GM21447 (cell line): ENCODE measurements around the gene TFDP2.
"Not testable (repeated sequence)": the region's sequence is repeated elsewhere in the genome, so short reads cannot be mapped to it uniquely, and the experiment has no call there.

ENCODE experiments used
- ATAC-seq: cut with Tn5 transposase; IDR thresholded peaks from one replicate; pipeline ENCODE4 v1.9.1; 2021; ENCODE audit not compliant: unreplicated experiment

The TFDP2 gene

GRCh38 chr3:142129516-142130171 is 19.7 kb downstream of the TFDP2 start:
- no peak for ATAC-seq

GRCh38 chr3:142127941-142128658 is 21.2 kb downstream of the TFDP2 start:
- ATAC-seq = no peak

GRCh38 chr3:142124243-142124642 is 25.1 kb downstream of the TFDP2 start:
- no peak for ATAC-seq

GRCh38 chr3:142120707-142121106 is 28.6 kb downstream of the TFDP2 start:
- no peak for ATAC-seq

- ATAC-seq = no peak
Measured at GRCh38 chr3:142118911-142119310, 30.4 kb downstream of the TFDP2 start.

- ATAC-seq = no peak
Measured at GRCh38 chr3:142117056-142117851, 32.1 kb downstream of the TFDP2 start.

DNA sequence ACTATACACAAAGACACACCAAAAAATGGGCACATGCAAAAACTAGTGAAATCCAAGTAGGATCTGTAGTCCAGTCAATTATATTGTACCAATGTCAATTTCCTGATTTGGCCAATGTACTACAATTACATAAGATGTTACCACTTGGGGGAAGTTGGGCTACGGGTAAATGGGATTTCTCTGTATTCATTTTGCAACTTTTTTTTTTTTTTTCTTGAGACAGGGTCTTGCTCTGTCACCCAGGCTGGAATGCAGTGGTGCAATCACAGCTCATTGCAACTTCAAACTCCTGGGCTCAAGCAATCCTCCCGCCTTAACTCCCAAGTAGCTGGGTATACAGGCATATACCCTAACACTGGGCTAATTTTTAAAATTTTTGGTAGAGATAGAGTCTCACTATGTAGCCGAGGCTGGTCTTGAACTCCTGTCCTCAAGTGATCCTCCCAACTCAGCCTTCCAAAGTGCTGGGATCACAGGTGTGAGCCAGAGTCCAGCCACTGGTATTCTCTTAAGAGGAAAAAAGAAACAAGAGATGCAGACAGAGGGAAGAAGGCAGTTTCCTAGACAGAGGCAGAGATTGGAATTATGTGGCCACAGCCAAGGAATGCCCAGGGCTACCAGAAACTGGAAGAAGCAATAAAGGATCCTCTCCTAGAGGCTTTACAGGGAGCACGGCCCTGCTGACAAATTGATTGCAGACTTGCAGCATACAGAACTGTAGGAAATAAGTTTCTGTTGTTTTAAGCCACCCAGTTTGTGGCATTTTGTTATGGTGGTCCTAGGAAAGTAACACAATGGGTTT is 33.3 kb downstream of the TFDP2 start:
- ATAC-seq = no peak

DNA sequence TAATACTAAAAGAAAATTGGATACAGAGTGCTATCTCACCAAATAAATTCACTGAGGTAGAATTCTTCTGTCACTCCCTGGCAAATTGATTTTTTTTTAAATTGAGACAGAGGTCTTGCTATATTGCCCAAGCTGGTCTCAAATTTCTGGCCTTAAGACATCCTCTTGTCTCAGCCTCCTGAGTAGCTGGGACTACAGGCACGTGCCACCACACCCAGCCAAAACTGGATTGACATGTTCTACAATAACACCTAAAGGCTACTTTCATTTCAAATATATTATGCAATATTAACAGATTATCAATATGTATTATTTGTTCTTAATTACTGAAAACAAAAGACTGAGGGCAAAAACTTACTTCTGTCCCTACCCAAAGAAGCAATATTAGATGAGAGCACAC is 36.7 kb downstream of the TFDP2 start:
- ATAC-seq = no peak

DNA sequence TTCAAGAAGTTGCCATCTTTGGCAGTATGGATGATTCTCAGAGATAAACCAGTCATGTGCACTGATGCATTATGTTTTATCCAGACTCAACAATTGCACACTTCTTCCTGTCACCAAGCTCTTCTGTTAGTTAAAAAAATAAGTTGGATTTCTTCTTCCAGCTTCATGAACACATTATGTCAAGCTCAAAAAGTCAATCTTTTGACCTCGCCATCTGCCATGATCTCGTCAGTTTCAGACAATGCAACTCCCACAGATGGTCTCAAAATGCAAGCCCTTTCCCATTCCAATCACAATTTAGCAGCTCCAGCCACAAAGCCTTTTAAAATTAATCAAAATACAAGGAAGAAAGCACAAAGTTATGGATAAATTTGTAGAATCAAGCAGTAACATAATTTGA is 42.8 kb downstream of the TFDP2 start:
- ATAC-seq = no peak

DNA sequence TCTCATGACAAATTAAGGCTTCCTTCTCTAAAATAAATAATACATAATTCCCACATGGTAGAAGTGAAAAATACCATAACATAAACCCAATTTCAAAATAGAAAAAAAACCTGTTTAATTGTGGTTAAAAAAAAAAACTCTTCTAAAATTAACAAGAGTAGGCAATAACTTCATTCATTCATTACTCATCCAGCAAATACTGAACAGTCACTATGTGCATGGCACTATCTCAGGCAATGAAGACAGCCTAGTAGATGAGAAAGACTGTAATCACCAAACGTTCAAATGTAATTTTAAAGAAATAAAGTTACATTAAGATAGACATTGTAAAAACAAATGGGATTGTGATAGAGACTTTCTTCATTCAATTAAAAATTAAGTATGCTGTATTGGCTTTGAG is 43.4 kb downstream of the TFDP2 start:
- no peak for ATAC-seq

GRCh38 chr3:142104763-142105162 is 44.6 kb downstream of the TFDP2 start:
- no peak for ATAC-seq

DNA sequence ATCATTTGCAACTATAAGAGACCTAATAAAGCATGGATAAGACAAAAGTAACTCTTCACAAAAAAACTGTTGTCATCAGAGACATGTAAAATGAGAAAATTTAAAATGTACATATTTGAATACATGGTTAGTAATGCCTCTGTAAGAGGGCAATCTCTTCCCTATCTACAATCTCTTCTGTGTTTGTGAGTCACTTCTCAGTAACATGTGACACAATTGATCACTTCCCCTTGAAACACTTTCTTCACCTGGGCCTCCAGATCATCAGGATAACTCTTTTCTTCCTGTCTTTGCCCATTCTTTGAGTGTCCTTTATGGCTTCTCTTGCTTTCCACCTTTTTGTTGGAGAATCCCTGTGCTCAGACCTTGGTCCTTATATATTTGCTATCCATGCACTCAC is 50.4 kb downstream of the TFDP2 start:
- ATAC-seq = no peak

DNA sequence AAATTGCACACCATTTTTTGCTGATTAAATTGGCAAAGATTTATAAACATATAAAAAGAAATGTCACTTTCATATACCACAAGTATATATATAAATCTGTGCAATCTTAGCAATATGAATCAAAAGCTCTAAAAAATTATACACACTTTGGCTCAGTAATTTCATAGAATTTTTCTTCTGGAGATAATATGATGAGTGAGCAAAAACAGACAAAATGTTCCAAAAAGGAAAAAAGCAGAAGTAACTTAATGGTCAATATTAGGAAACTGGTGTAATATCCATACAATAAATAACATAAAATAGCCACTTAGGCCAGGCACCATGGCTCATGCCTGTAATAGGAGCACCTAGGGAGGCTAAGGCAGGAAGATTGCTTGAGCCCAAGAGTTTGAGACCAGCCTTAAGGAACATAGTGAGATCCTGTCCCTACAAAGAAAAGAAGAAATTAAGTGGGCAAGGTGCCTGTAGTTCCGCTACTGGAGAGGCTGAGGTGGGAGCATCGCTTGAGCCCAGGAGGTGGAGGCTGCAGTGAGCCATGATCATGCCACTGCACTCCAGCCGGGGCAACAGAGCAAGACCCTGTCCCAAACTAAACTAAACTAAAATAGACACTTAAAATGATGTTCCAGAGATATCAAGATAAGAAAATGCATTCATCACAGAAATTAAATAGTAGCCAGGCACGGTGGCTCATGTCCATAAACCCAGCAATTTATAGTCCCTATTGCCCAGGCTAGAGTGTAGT is 52.1 kb downstream of the TFDP2 start:
- ATAC-seq = no peak

DNA sequence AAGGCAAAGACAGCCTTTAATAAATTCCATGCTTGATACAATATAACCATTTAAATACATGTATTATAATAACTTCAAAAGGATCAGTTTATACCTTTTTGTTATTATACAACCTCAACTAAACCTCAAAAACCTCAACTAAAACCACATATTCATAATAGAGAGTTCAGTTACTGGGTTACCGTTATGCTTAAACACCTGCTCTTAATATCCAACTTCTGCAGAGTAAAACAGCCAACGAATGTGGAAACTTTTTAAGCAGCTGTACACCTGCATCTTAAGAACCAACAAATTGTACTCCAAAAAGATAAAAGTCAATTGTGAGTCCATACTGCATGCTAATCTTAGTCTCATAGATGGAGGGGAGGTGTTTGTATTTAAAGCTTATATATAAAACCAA is 53.5 kb downstream of the TFDP2 start:
- no peak for ATAC-seq

DNA sequence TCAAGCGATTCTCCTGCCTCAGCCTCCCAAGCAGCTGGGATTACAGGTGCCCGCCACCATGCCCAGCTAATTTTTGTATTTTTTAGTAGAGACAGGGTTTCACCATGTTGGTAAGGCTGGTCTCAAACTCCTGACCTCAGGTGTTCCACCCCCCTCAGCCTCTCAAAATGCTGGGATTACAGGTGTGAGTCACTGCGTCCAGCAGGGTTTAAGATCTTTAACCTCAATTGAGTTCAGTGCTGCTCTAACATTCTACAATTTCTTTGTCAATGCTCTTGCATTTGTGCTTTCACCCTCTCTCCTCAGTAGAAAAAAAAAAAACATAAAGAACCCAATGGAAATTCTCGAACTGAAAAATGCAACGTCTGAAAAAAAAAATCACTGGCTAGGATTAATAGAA is 60.4 kb downstream of the TFDP2 start:
- ATAC-seq = not testable (repeated sequence)

DNA sequence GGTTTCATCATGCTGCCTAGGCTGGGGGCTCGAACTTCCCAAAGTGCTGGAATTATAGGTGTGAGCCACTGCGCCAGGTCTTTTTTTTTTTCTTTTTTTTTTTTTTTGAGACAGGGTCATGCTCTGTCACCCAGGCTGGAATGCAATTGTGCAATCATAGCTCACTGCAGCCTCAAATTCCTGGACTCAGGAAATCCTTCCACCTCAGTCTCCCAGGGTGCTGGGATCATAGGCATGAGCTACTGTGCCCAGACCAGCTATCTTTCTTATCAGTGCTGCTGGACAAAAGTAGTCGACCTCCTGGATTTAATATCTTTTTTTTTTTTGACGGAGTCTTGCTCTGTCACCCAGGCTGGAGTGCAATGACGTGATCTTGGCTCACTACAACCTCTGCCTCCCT is 60.8 kb downstream of the TFDP2 start:
- no peak for ATAC-seq

DNA sequence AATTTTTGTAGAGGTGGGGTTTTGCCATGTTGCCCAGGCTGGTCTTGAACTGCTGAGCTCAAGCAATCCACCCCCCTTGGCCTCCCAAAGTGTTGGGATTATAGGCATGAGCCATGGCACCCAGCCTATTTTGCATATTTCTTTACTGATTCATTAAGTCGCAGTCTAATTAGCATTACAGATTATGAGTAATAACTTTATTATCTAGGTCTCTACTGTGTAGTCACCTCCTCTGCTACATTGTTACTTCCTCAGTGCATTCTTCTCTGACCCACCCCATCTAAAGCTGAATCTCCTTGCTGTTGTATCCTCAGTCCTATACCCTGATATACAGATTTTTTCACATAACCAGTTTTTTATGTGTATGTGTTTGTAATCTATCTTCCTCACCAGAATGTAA is 61.7 kb downstream of the TFDP2 start:
- ATAC-seq = no peak

DNA sequence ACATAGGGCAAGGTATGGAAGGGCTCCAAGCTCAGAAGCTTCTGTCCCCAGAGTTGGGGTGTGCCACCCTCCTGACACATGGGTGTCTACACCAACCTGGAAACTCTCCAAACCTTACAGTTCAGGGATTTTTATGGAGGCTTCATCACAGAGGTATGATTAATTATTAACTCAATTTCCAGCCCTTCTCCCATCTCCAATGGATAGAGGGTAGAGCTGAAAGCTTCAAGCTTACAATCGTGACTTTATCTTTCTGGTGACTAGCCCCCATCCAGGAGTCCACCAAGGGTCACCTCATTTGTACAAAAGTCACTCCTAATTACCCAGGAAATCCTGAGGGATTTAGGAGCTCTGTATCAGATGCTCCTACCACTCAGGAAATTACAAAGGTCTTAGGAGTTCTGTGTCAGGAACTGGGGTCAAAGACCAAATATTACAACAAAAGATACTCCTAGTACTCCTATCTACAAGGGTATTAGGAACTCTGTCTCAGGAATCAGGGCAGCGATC is 62.7 kb downstream of the TFDP2 start:
- ATAC-seq = no peak

- no peak for ATAC-seq
Measured at GRCh38 chr3:142081178-142081577, 68.2 kb downstream of the TFDP2 start.

DNA sequence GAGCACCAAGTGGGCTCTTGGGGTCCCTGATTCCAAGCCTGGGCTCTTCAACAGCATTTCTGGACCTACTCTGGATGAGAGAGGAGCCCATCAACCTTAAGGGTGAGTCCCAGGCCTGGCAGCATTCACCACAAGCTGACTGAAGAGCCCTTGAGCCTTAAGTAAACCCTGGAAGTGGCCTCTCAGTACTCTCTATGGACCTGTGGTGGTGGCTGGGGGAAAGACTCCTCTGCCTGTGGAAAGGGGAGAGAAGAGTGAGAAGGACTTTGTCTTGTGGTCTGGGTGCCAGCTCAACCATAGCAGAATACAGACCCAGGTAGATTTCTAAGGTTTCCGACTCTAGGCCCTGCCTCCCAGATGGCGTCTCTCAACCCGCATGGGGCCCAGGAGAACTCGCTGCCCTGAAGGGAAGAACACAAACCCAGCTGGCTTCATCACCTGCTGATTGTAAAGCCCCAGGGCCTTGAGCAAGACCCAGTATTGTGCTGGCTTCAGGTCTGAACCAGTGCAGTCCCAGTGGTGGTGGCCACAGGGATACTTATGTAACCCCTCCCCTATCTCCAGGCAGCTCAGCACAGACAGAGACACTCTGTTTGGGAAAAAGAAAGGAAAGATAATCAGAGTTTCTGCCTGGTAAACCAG is 71.4 kb downstream of the TFDP2 start:
- ATAC-seq = no peak
